HepG2 (cell line): ENCODE data around the gene CSNK1D. TPM values are rescaled to one million over a fixed set of nuclear protein-coding genes. Genes with fewer than 3 reads are reported as not detected.

Experiments
- AGO2 ChIP-seq: fragments of 200-400 bp; formaldehyde crosslinking; optimal IDR thresholded peaks from 2 replicates; pipeline ENCODE3; 2017; ENCODE audit warnings: mild to moderate bottlenecking, low read depth, low read length, moderate library complexity
- ATF2 ChIP-seq: sonication (generic); formaldehyde crosslinking; IDR thresholded peaks from 2 replicates; pipeline ENCODE4 v1.4.0; 2020; ENCODE audit warnings: missing genetic modification reagents
- CREM ChIP-seq, 2 experiments: sonication (generic) in 1 of 2; formaldehyde crosslinking in 1 of 2; IDR thresholded peaks; 2 replicates each; pipeline versions ENCODE4 v1.4.0 to v1.6.1; 2016 to 2020; ENCODE audit warnings: antibody characterized with exemption in 1 of 2, mild to moderate bottlenecking in 1 of 2, missing genetic modification reagents in 1 of 2
- ELF4 ChIP-seq: sonication (generic); formaldehyde crosslinking; IDR thresholded peaks from 2 replicates; pipeline ENCODE4 v1.5.0; 2020; ENCODE audit warnings: missing genetic modification reagents, mild to moderate bottlenecking, moderate library complexity, borderline replicate concordance
- HOXA9 ChIP-seq: sonication (generic); formaldehyde crosslinking; IDR thresholded peaks from 2 replicates; pipeline ENCODE4 v1.8.1; 2022; ENCODE audit warnings: missing genetic modification reagents, mild to moderate bottlenecking, moderate library complexity, borderline replicate concordance
- REPIN1 ChIP-seq: sonication (generic); formaldehyde crosslinking; IDR thresholded peaks from 2 replicates; pipeline ENCODE4 v1.8.0; 2022; ENCODE audit warnings: missing genetic modification reagents, low read depth, mild to moderate bottlenecking, borderline replicate concordance
- RFX1 ChIP-seq: fragments of 450-650 bp; IDR thresholded peaks from 2 replicates; pipeline ENCODE4 v1.6.1; 2017
- RFX3 ChIP-seq: IDR thresholded peaks from 2 replicates; pipeline ENCODE4 v1.6.1; 2016; ENCODE audit warnings: missing biosample characterization, missing genetic modification reagents
- SOX5 ChIP-seq: IDR thresholded peaks from 2 replicates; pipeline ENCODE4 v1.6.1; 2016; ENCODE audit warnings: borderline replicate concordance
- SYNCRIP ChIP-seq: fragments of 200-400 bp; formaldehyde crosslinking; IDR thresholded peaks from 2 replicates; pipeline ENCODE4 v1.6.1; 2018; ENCODE audit warnings: mild to moderate bottlenecking, low read depth, low read length; ENCODE audit not compliant: insufficient read depth
- TGIF2 ChIP-seq: IDR thresholded peaks from 2 replicates; pipeline ENCODE4 v1.6.1; 2016; ENCODE audit warnings: control low read depth, missing compliant biosample characterization
- ZBTB20 ChIP-seq: sonication (generic); formaldehyde crosslinking; IDR thresholded peaks from 2 replicates; pipeline ENCODE4 v1.8.1; 2023; ENCODE audit warnings: missing genetic modification reagents, low read depth, mild to moderate bottlenecking, borderline replicate concordance
- ZBTB8A ChIP-seq: sonication (generic); formaldehyde crosslinking; IDR thresholded peaks from 2 replicates; pipeline ENCODE4 v1.4.0; 2020; ENCODE audit warnings: mild to moderate bottlenecking, low read depth, missing genetic modification reagents, borderline replicate concordance
- ZNF143 ChIP-seq: sonication (generic); formaldehyde crosslinking; IDR thresholded peaks from 2 replicates; pipeline ENCODE4 v1.4.0; 2020; ENCODE audit warnings: missing genetic modification reagents
- ZNF180 ChIP-seq: sonication (generic); formaldehyde crosslinking; IDR thresholded peaks from 2 replicates; pipeline ENCODE4 v1.4.0; 2020; ENCODE audit warnings: low read depth, missing genetic modification reagents, borderline replicate concordance
- ZNF230 ChIP-seq: sonication (generic); formaldehyde crosslinking; IDR thresholded peaks from 2 replicates; pipeline ENCODE4 v1.4.0; 2020; ENCODE audit warnings: mild to moderate bottlenecking, missing genetic modification reagents
- ZNF350 ChIP-seq: sonication (generic); formaldehyde crosslinking; IDR thresholded peaks from 2 replicates; pipeline ENCODE4 v1.4.0; 2020; ENCODE audit warnings: mild to moderate bottlenecking, low read depth, missing genetic modification reagents, borderline replicate concordance
- ZNF501 ChIP-seq: sonication (generic); formaldehyde crosslinking; IDR thresholded peaks from 2 replicates; pipeline ENCODE4 v1.5.1; 2020; ENCODE audit warnings: mild to moderate bottlenecking, moderate library complexity, missing genetic modification reagents
- ZNF563 ChIP-seq: sonication (generic); formaldehyde crosslinking; IDR thresholded peaks from 2 replicates; pipeline ENCODE4 v1.8.0; 2022; ENCODE audit warnings: mild to moderate bottlenecking, moderate library complexity, missing genetic modification reagents
- ZNF7 ChIP-seq: IDR thresholded peaks from 2 replicates; pipeline ENCODE4 v1.6.1; 2016; ENCODE audit warnings: missing biosample characterization, missing genetic modification reagents
- ZNF713 ChIP-seq: sonication (generic); formaldehyde crosslinking; IDR thresholded peaks from 2 replicates; pipeline ENCODE4 v1.4.0; 2020; ENCODE audit warnings: mild to moderate bottlenecking, missing genetic modification reagents
- ZNF746 ChIP-seq: sonication (generic); formaldehyde crosslinking; IDR thresholded peaks from 2 replicates; pipeline ENCODE4 v1.8.0; 2022; ENCODE audit warnings: mild to moderate bottlenecking, missing genetic modification reagents
- polyA plus RNA-seq, 8 experiments: library from polyadenylated mRNA; depleted of rRNA in 3 of 8; stranded (reverse) in 7 of 8; unstranded in 1 of 8; fragments of >200 nt; fragmentation: Illumina TruSeq in 4 of 8; extraction: Trizol in 4 of 8; gene quantifications; 2 replicates each; pipeline versions ENCODE4 v1.2.1 to v1.2.3, GENCODE V29; 2011 to 2016; ENCODE audit warnings: low read depth in 4 of 8, missing spikeins in 1 of 8, mixed read lengths in 1 of 8; ENCODE audit not compliant: insufficient read depth in 1 of 8
- total RNA-seq, 5 experiments: library from RNA; depleted of rRNA; stranded (reverse); fragments of >200 nt; fragmentation: Illumina TruSeq; extraction: Trizol; gene quantifications; 2 replicates each; pipeline ENCODE4 v1.2.3, GENCODE V29; 2016; ENCODE audit warnings: low read depth in 1 of 5
- TF ChIP-seq, protein P1 (sequence below): sonication (generic); formaldehyde crosslinking; IDR thresholded peaks from 2 replicates; pipeline ENCODE4 v1.4.0; 2020; ENCODE audit warnings: mild to moderate bottlenecking, missing genetic modification reagents
- TF ChIP-seq, protein P2 (sequence below): sonication (generic); formaldehyde crosslinking; IDR thresholded peaks from 2 replicates; pipeline ENCODE4 v1.4.0; 2020; ENCODE audit warnings: missing genetic modification reagents, borderline replicate concordance

CSNK1D gene
- total and polyA plus RNA-seq, 2 of the 13 experiments (the other 11 are each of a cell fraction or from before 2014, with no cell fraction given) = 31.5 to 128 TPM

GRCh38 chr17:82216301-82217119 lies 57.0 kb downstream of the CSNK1D start (continued):
- TF ChIP-seq, protein P1, sequence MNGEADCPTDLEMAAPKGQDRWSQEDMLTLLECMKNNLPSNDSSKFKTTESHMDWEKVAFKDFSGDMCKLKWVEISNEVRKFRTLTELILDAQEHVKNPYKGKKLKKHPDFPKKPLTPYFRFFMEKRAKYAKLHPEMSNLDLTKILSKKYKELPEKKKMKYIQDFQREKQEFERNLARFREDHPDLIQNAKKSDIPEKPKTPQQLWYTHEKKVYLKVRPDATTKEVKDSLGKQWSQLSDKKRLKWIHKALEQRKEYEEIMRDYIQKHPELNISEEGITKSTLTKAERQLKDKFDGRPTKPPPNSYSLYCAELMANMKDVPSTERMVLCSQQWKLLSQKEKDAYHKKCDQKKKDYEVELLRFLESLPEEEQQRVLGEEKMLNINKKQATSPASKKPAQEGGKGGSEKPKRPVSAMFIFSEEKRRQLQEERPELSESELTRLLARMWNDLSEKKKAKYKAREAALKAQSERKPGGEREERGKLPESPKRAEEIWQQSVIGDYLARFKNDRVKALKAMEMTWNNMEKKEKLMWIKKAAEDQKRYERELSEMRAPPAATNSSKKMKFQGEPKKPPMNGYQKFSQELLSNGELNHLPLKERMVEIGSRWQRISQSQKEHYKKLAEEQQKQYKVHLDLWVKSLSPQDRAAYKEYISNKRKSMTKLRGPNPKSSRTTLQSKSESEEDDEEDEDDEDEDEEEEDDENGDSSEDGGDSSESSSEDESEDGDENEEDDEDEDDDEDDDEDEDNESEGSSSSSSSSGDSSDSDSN (CRISPR knock-in tag) = no peak; the same call in 1 of the 2 replicates
- TF ChIP-seq ZNF7 = no peak
- no peak for TF ChIP-seq ZNF563 (CRISPR knock-in tag)
- no peak for TF ChIP-seq ATF2 (CRISPR knock-in tag)
- TF ChIP-seq RFX1 = no peak
- TF ChIP-seq ZNF350 (CRISPR knock-in tag) = no peak
- no peak for TF ChIP-seq ZNF180 (CRISPR knock-in tag)
- no peak for TF ChIP-seq ELF4
- TF ChIP-seq ZNF230 (CRISPR knock-in tag) = no peak
- peak; percentile 62; the same call in 1 of the 2 replicates for TF ChIP-seq SOX5 (CRISPR knock-in tag)
- no peak for TF ChIP-seq SYNCRIP
- TF ChIP-seq ZBTB20 = peak; percentile 4; the same call in 1 of the 2 replicates
- no peak for TF ChIP-seq ZNF713 (CRISPR knock-in tag)
- TF ChIP-seq REPIN1 = no peak
- peak; percentile 87; the same call in 1 of the 2 replicates for TF ChIP-seq TGIF2 (CRISPR knock-in tag)
- no peak for TF ChIP-seq AGO2
- no peak for TF ChIP-seq ZNF143 (CRISPR knock-in tag)
- TF ChIP-seq ZNF501 = peak; percentile 57
- no peak; the same call in 1 of the 2 replicates for TF ChIP-seq ZNF746
- TF ChIP-seq ZBTB8A (CRISPR knock-in tag) = no peak
- TF ChIP-seq, protein P2, sequence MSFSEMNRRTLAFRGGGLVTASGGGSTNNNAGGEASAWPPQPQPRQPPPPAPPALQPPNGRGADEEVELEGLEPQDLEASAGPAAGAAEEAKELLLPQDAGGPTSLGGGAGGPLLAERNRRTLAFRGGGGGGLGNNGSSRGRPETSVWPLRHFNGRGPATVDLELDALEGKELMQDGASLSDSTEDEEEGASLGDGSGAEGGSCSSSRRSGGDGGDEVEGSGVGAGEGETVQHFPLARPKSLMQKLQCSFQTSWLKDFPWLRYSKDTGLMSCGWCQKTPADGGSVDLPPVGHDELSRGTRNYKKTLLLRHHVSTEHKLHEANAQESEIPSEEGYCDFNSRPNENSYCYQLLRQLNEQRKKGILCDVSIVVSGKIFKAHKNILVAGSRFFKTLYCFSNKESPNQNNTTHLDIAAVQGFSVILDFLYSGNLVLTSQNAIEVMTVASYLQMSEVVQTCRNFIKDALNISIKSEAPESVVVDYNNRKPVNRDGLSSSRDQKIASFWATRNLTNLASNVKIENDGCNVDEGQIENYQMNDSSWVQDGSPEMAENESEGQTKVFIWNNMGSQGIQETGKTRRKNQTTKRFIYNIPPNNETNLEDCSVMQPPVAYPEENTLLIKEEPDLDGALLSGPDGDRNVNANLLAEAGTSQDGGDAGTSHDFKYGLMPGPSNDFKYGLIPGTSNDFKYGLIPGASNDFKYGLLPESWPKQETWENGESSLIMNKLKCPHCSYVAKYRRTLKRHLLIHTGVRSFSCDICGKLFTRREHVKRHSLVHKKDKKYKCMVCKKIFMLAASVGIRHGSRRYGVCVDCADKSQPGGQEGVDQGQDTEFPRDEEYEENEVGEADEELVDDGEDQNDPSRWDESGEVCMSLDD (CRISPR knock-in tag) = no peak
- TF ChIP-seq RFX3 (CRISPR knock-in tag) = no peak
- TF ChIP-seq HOXA9 = no peak
- TF ChIP-seq CREM (IDR thresholded peaks at IDR 0.05) = no peak
- TF ChIP-seq CREM (CRISPR knock-in tag; IDR thresholded peaks at IDR 0.05) = no peak
